Osteoblast (primary cell): ENCODE data around the gene RDH14. TPM values are rescaled to one million over a fixed set of nuclear protein-coding genes. Genes with fewer than 3 reads are reported as not detected.

Experiments used
- DNase-seq: peaks from one replicate; pipeline ENCODE4 v3.0.0; 2011; ENCODE audit warnings: low spot score, mixed read lengths; ENCODE audit not compliant: insufficient read length; ENCODE audit errors: missing footprints
- H2AFZ ChIP-seq: 2 replicates; pipeline ENCODE4 v1.6.0; 2011; ENCODE audit warnings: mild to moderate bottlenecking, low read length
- H3K27ac ChIP-seq: 2 replicates; pipeline ENCODE4 v1.5.1; 2011; ENCODE audit warnings: mild to moderate bottlenecking, low read depth, low read length, moderate library complexity
- H3K27me3 ChIP-seq: 2 replicates; pipeline ENCODE4 v1.6.0; 2012; ENCODE audit warnings: mild to moderate bottlenecking, control low read depth, inconsistent platforms, low read length, moderate library complexity; ENCODE audit not compliant: insufficient read depth
- H3K36me3 ChIP-seq: 2 replicates; pipeline ENCODE4 v1.5.1; 2011; ENCODE audit warnings: mild to moderate bottlenecking, low read length, control low read depth, moderate library complexity; ENCODE audit not compliant: insufficient read depth
- H3K4me1 ChIP-seq: 2 replicates; pipeline ENCODE4 v1.5.1; 2011; ENCODE audit warnings: mild to moderate bottlenecking, low read length, control low read depth, moderate library complexity; ENCODE audit not compliant: insufficient read depth
- H3K4me2 ChIP-seq: 2 replicates; pipeline ENCODE4 v1.6.0; 2011; ENCODE audit warnings: mild to moderate bottlenecking, low read length; ENCODE audit not compliant: insufficient read depth
- H3K4me3 ChIP-seq: fragments of 200-600 bp; sonication (generic); 3 replicates; pipeline ENCODE4 v1.5.1; 2012; ENCODE audit warnings: mild to moderate bottlenecking, low read length, inconsistent platforms; ENCODE audit not compliant: insufficient read depth
- H3K79me2 ChIP-seq: 2 replicates; pipeline ENCODE4 v1.6.0; 2012; ENCODE audit warnings: mild to moderate bottlenecking, low read length, control low read depth, inconsistent platforms; ENCODE audit not compliant: insufficient read depth
- H3K9me3 ChIP-seq: 2 replicates; pipeline ENCODE4 v1.5.1; 2011; ENCODE audit warnings: low read depth, low read length, control low read depth
- H4K20me1 ChIP-seq: 2 replicates; pipeline ENCODE4 v1.6.0; 2012; ENCODE audit warnings: mild to moderate bottlenecking, low read length, control low read depth; ENCODE audit not compliant: insufficient read depth
- CTCF ChIP-seq: IDR thresholded peaks from 2 replicates; pipeline ENCODE4 v1.5.1; 2011; ENCODE audit warnings: mild to moderate bottlenecking, low read depth, low read length, moderate library complexity; ENCODE audit errors: extremely low read depth
- total RNA-seq: library from RNA; depleted of rRNA; stranded (reverse); fragments of >200 nt; gene quantifications from 2 replicates; pipeline ENCODE4 v1.2.3, GENCODE V29; 2012

RDH14 gene
- total RNA-seq, 1 donor, result 23.5 TPM

- H3K27ac ChIP-seq, result no peak overlapping the region
- H3K4me3 ChIP-seq, result no peak overlapping the region
- no peak for TF ChIP-seq CTCF
- H3K36me3 ChIP-seq, result no peaks in the 10 kb centered on the region
- H3K9me3 ChIP-seq, result no peaks in the 10 kb centered on the region
- H3K79me2 ChIP-seq, result no peaks in the 10 kb centered on the region
- H3K4me1 ChIP-seq, result peaks cover 22% of the 10 kb centered on the region
- DNase-seq, result no peak
- H2AFZ ChIP-seq, result no peak overlapping the region
- no peaks in the 10 kb centered on the region for H3K27me3 ChIP-seq
- H4K20me1 ChIP-seq, result no peaks in the 10 kb centered on the region
- peak overlapping the region; percentile 2 for H3K4me2 ChIP-seq
Observed at GRCh38 chr2:18588049-18588448, 27.6 kb upstream of the RDH14 start.

GRCh38 chr2:18585526-18585925 is 25.1 kb upstream of the RDH14 start:
- TF ChIP-seq CTCF, result no peak
- Histone ChIP-seq H2AFZ (no peak overlapping the region), H4K20me1 (no peaks in the 10 kb centered on the region), H3K27me3 (no peaks in the 10 kb centered on the region), H3K36me3 (no peaks in the 10 kb centered on the region), H3K27ac (no peak overlapping the region), H3K9me3 (no peaks in the 10 kb centered on the region), H3K79me2 (no peaks in the 10 kb centered on the region), H3K4me3 (no peak overlapping the region), H3K4me1 (peaks cover 16% of the 10 kb centered on the region), H3K4me2 (no peak overlapping the region)
- peak; percentile 87 for DNase-seq

- DNase-seq, result no peak
- Histone ChIP-seq H3K27me3 (no peaks in the 10 kb centered on the region), H3K36me3 (no peaks in the 10 kb centered on the region), H3K4me2 (no peak overlapping the region), H3K79me2 (no peaks in the 10 kb centered on the region), H3K9me3 (no peaks in the 10 kb centered on the region), H3K27ac (no peak overlapping the region), H3K4me3 (no peak overlapping the region), H2AFZ (no peak overlapping the region), H4K20me1 (no peaks in the 10 kb centered on the region), H3K4me1 (peaks cover 16% of the 10 kb centered on the region)
- no peak for TF ChIP-seq CTCF
Observed at GRCh38 chr2:18584608-18584954, 24.1 kb upstream of the RDH14 start.

GRCh38 chr2:18583905-18584607 is 23.6 kb upstream of the RDH14 start:
- TF ChIP-seq CTCF, result no peak

More at GRCh38 chr2:18583905-18584607, 23.6 kb upstream of the RDH14 start:
- Histone ChIP-seq H3K4me1 (peaks cover 16% of the 10 kb centered on the region), H4K20me1 (no peaks in the 10 kb centered on the region), H3K9me3 (no peaks in the 10 kb centered on the region), H3K36me3 (no peaks in the 10 kb centered on the region), H3K4me2 (no peak overlapping the region), H3K4me3 (no peak overlapping the region), H3K27me3 (no peaks in the 10 kb centered on the region), H3K79me2 (no peaks in the 10 kb centered on the region), H2AFZ (no peak overlapping the region), H3K27ac (no peak overlapping the region)
- DNase-seq, result no peak
